Prostate gland (tissue), 2 donors: ENCODE measurements around the gene RAB20. TPM values are rescaled to one million over a fixed set of nuclear protein-coding genes. Genes with fewer than 3 reads are reported as not detected.

Experiments
- DNase-seq: peaks from one replicate; pipeline ENCODE4 v3.0.0-alpha.2; 2019; ENCODE audit warnings: low spot score
- H3K27ac ChIP-seq, 2 donors: fragments of 200-600 bp; sonication (generic); 2 replicates each; pipeline ENCODE4 v1.5.1; 2017 to 2019
- H3K27me3 ChIP-seq: fragments of 200-600 bp; sonication (generic); replicated peaks from 2 replicates; pipeline ENCODE4 v1.5.1; 2019; ENCODE audit not compliant: insufficient read depth
- H3K36me3 ChIP-seq, 2 donors: fragments of 200-600 bp; sonication (generic); 1 replicate in 1 of 2; 2 replicates in 1 of 2; pipeline versions ENCODE4 v1.5.1 to v1.8.1; 2017 to 2019
- H3K4me1 ChIP-seq: fragments of 200-600 bp; sonication (generic); replicated peaks from 2 replicates; pipeline ENCODE4 v1.5.1; 2019
- H3K4me3 ChIP-seq, 2 donors: fragments of 200-600 bp; sonication (generic); 2 replicates each; pipeline ENCODE4 v1.5.1; 2017 to 2019
- H3K9me3 ChIP-seq: fragments of 200-600 bp; sonication (generic); 2 replicates; pipeline ENCODE4 v1.5.1; 2017
- CTCF ChIP-seq, 4 experiments: fragments of 200-600 bp in 2 of 4; fragments of 450-650 bp in 2 of 4; sonication (generic) in 2 of 4; IDR thresholded peaks; 1 replicate in 3 of 4; 2 replicates in 1 of 4; pipeline ENCODE4 v1.5.1; 2016 to 2019; ENCODE audit warnings: antibody characterized with exemption in 4 of 4, mild to moderate bottlenecking in 2 of 4, moderate library complexity in 2 of 4
- POLR2A ChIP-seq: fragments of 450-650 bp; IDR thresholded peaks from one replicate; pipeline ENCODE4 v1.6.1; 2016; ENCODE audit warnings: antibody characterized with exemption, mild to moderate bottlenecking
- POLR2AphosphoS5 ChIP-seq: sonication (generic); formaldehyde crosslinking; IDR thresholded peaks from one replicate; pipeline ENCODE4 v1.6.1; 2017; ENCODE audit warnings: antibody characterized with exemption
- WGBS: methylation state at CpG from one replicate; pipeline ENCODE4 v1.1.5; 2018; 5-methylcytosine and 5-hydroxymethylcytosine counted together
- intact Hi-C: fragments of 100-400 bp; cut with DNase I; formaldehyde crosslinking; loops from one replicate; pipeline ENCODE4 v1.14.2; 2022
- total RNA-seq, 2 donors: library from RNA; depleted of rRNA; stranded (reverse); fragments of >200 nt; gene quantifications; one replicate each; pipeline ENCODE4 v1.1.0, GENCODE V29; 2016

RAB20 gene
- total RNA-seq, 2 donors from 2014 or later, result 24.0 to 42.1 TPM

- H3K4me1 ChIP-seq, result no peaks in the 10 kb centered on the region
- H3K4me3 ChIP-seq, result no peak overlapping the region
- TF ChIP-seq CTCF (IDR thresholded peaks at IDR 0.05) (no peak), POLR2AphosphoS5 (no peak), POLR2A (no peak)
- H3K27ac ChIP-seq, result no peak overlapping the region
- no peaks in the 10 kb centered on the region for H3K27me3 ChIP-seq
- intact Hi-C loops, result no loop called here
- no peak for DNase-seq
- no peaks in the 10 kb centered on the region for H3K9me3 ChIP-seq
- 77% methylated on average over 11 of the region's 11 CpGs for WGBS
- no peaks in the 10 kb centered on the region for H3K36me3 ChIP-seq
These were observed 15.4 kb upstream of the RAB20 start for GRCh38 chr13:110576736-110577476.

- Histone ChIP-seq H3K27me3 (no peaks in the 10 kb centered on the region), H3K9me3 (no peaks in the 10 kb centered on the region), H3K4me1 (no peaks in the 10 kb centered on the region), H3K36me3 (no peaks in the 10 kb centered on the region), H3K27ac (no peak overlapping the region), H3K4me3 (no peak overlapping the region)
- DNase-seq, result no peak
- intact Hi-C loops, result no loop called here
- no peak for TF ChIP-seq POLR2A
- TF ChIP-seq POLR2AphosphoS5, result no peak
- TF ChIP-seq CTCF (IDR thresholded peaks at IDR 0.05), result no peak
- WGBS, result 78% methylated on average over 7 of the region's 7 CpGs
These were observed 14.5 kb upstream of the RAB20 start for GRCh38 chr13:110576070-110576394.

GRCh38 chr13:110575322-110576069 lies 14.0 kb upstream of the RAB20 start:
- DNase-seq, result no peak

GRCh38 chr13:110574161-110574560 lies 12.6 kb upstream of the RAB20 start:
- no peak overlapping the region for H3K27ac ChIP-seq
- TF ChIP-seq POLR2A (no peak), POLR2AphosphoS5 (no peak), CTCF (IDR thresholded peaks at IDR 0.05) (no peak)
- no peaks in the 10 kb centered on the region for H3K27me3 ChIP-seq
- DNase-seq, result no peak
- no peaks in the 10 kb centered on the region for H3K4me1 ChIP-seq
- no peaks in the 10 kb centered on the region for H3K9me3 ChIP-seq
- H3K4me3 ChIP-seq, result no peak overlapping the region
- H3K36me3 ChIP-seq, result no peaks in the 10 kb centered on the region
- intact Hi-C loops, result no loop called here
- 34% methylated on average over 9 of the region's 9 CpGs for WGBS

More at GRCh38 chr13:110575322-110576069, 14.0 kb upstream of the RAB20 start:
- Histone ChIP-seq H3K27me3 (no peaks in the 10 kb centered on the region), H3K9me3 (no peaks in the 10 kb centered on the region), H3K36me3 (no peaks in the 10 kb centered on the region), H3K27ac (no peak overlapping the region), H3K4me1 (no peaks in the 10 kb centered on the region), H3K4me3 (no peak overlapping the region)
- WGBS, result 63% methylated on average over 15 of the region's 15 CpGs
- TF ChIP-seq CTCF (IDR thresholded peaks at IDR 0.05) (no peak), POLR2A (no peak), POLR2AphosphoS5 (no peak)
- intact Hi-C loops, result no loop called here

GRCh38 chr13:110572778-110573118 lies 11.2 kb upstream of the RAB20 start:
- H3K27ac ChIP-seq, result no peak overlapping the region
- no peaks in the 10 kb centered on the region for H3K4me1 ChIP-seq
- H3K9me3 ChIP-seq, result no peaks in the 10 kb centered on the region
- no peaks in the 10 kb centered on the region for H3K27me3 ChIP-seq
- H3K4me3 ChIP-seq, result no peak overlapping the region
- 74% methylated on average over 2 of the region's 2 CpGs for WGBS
- no peaks in the 10 kb centered on the region for H3K36me3 ChIP-seq
- TF ChIP-seq POLR2AphosphoS5, result no peak
- TF ChIP-seq POLR2A, result no peak
- TF ChIP-seq CTCF (IDR thresholded peaks at IDR 0.05), result no peak
- DNase-seq, result no peak
- intact Hi-C loops, result no loop called here
